Neuronal stem cell (in vitro differentiated cells): ENCODE results near the gene SPPL2B.
"Not testable (repeated sequence)": the region's sequence is repeated elsewhere in the genome, so short reads cannot be mapped to it uniquely, and the experiment has no call there.

ENCODE experiments used
- DNase-seq: peaks from one replicate; pipeline ENCODE4 v3.0.0-alpha.2; 2013; ENCODE audit warnings: low spot score
- H2AFZ ChIP-seq: one replicate; pipeline ENCODE4 v1.6.1; 2013; ENCODE audit warnings: mild to moderate bottlenecking, low read length, inconsistent platforms
- H2AK5ac ChIP-seq: 2 replicates; pipeline ENCODE4 v1.6.1; 2013; ENCODE audit warnings: low read depth, mild to moderate bottlenecking, inconsistent platforms, low read length, moderate library complexity, mixed read lengths
- H2BK120ac ChIP-seq: 2 replicates; pipeline ENCODE4 v1.6.1; 2013; ENCODE audit warnings: low read depth, mild to moderate bottlenecking, inconsistent platforms, low read length, moderate library complexity, mixed read lengths
- H2BK12ac ChIP-seq: one replicate; pipeline ENCODE4 v1.6.1; 2013; ENCODE audit warnings: low read length, inconsistent platforms
- H2BK15ac ChIP-seq: 2 replicates; pipeline ENCODE4 v1.6.1; 2013; ENCODE audit warnings: mild to moderate bottlenecking, low read length, inconsistent platforms, mixed read lengths
- H2BK5ac ChIP-seq: one replicate; pipeline ENCODE4 v1.6.1; 2013; ENCODE audit warnings: inconsistent platforms, mild to moderate bottlenecking, low read length, moderate library complexity
- H3K14ac ChIP-seq: one replicate; pipeline ENCODE4 v1.6.1; 2013; ENCODE audit warnings: low read length, inconsistent platforms
- H3K18ac ChIP-seq: 2 replicates; pipeline ENCODE4 v1.6.1; 2013; ENCODE audit warnings: low read length, inconsistent platforms
- H3K23ac ChIP-seq: 2 replicates; pipeline ENCODE4 v1.6.1; 2013; ENCODE audit warnings: low read depth, mild to moderate bottlenecking, mixed read lengths, low read length, inconsistent platforms; ENCODE audit not compliant: poor library complexity
- H3K27ac ChIP-seq: replicated peaks from 3 replicates; pipeline ENCODE4 v1.5.1; 2013; ENCODE audit warnings: low read length, inconsistent platforms
- H3K27me3 ChIP-seq, 3 experiments: 2 replicates each; pipeline ENCODE4 v1.6.1; 2013; ENCODE audit warnings: low read length in 3 of 3, mild to moderate bottlenecking in 2 of 3, inconsistent platforms in 1 of 3, low read depth in 1 of 3, mixed read lengths in 1 of 3, moderate library complexity in 1 of 3; ENCODE audit not compliant: control insufficient read depth in 3 of 3, insufficient read depth in 3 of 3
- H3K36me3 ChIP-seq, 2 donors: replicated peaks in 1 of 2; 2 replicates each; pipeline ENCODE4 v1.6.1; 2013; ENCODE audit warnings: low read length in 2 of 2; ENCODE audit not compliant: control insufficient read depth in 2 of 2, insufficient read depth in 2 of 2
- H3K4ac ChIP-seq: 2 replicates; pipeline ENCODE4 v1.6.1; 2013; ENCODE audit warnings: inconsistent platforms, mild to moderate bottlenecking, low read length, moderate library complexity
- H3K4me1 ChIP-seq, 2 donors: 1 replicate in 1 of 2; 2 replicates in 1 of 2; pipeline ENCODE4 v1.6.1; 2013; ENCODE audit warnings: low read length in 2 of 2, low read depth in 1 of 2; ENCODE audit not compliant: control insufficient read depth in 2 of 2, insufficient read depth in 1 of 2
- H3K4me2 ChIP-seq: one replicate; pipeline ENCODE4 v1.6.1; 2013; ENCODE audit warnings: mild to moderate bottlenecking, low read length, inconsistent platforms; ENCODE audit not compliant: insufficient read depth, poor library complexity, severe bottlenecking
- H3K4me3 ChIP-seq, 2 donors: 2 replicates each; pipeline ENCODE4 v1.5.1; 2013; ENCODE audit warnings: low read length in 2 of 2, mild to moderate bottlenecking in 2 of 2, inconsistent platforms in 1 of 2, moderate library complexity in 1 of 2
- H3K79me1 ChIP-seq: one replicate; pipeline ENCODE4 v1.6.1; 2013; ENCODE audit warnings: low read depth, mild to moderate bottlenecking, inconsistent platforms, low read length, moderate library complexity
- H3K9ac ChIP-seq: one replicate; pipeline ENCODE4 v1.6.1; 2013; ENCODE audit warnings: mild to moderate bottlenecking, low read depth, low read length, inconsistent platforms; ENCODE audit not compliant: poor library complexity
- H3K9me3 ChIP-seq, 2 donors: replicated peaks in 1 of 2; 2 replicates each; pipeline versions ENCODE3 to v1.6.1; 2013; ENCODE audit warnings: low read length in 2 of 2, mild to moderate bottlenecking in 2 of 2, inconsistent platforms in 1 of 2, low read depth in 1 of 2, mixed read lengths in 1 of 2, moderate library complexity in 1 of 2; ENCODE audit not compliant: control insufficient read depth in 2 of 2, insufficient read depth in 1 of 2
- H4K8ac ChIP-seq: one replicate; pipeline ENCODE4 v1.6.1; 2013; ENCODE audit warnings: low read depth, mild to moderate bottlenecking, inconsistent platforms, low read length, moderate library complexity
- H4K91ac ChIP-seq: one replicate; pipeline ENCODE4 v1.6.1; 2013; ENCODE audit warnings: low read length, low read depth, mild to moderate bottlenecking, inconsistent platforms; ENCODE audit not compliant: poor library complexity
- WGBS, 2 donors: extraction: QIAGEN DNeasy Blood & Tissue Kit; methylation state at CpG; one replicate each; pipeline ENCODE4 v1.1.7; 2013; ENCODE audit warnings: missing lambda C conversion rate in 2 of 2, mixed read lengths in 1 of 2; ENCODE audit not compliant: insufficient read length in 2 of 2, insufficient replicate concordance in 1 of 2; ENCODE audit errors: extremely low coverage in 2 of 2; 5-methylcytosine and 5-hydroxymethylcytosine counted together

SPPL2B gene

GRCh38 chr19:2397173-2397572, 68.7 kb downstream of the SPPL2B start:
- H2BK120ac ChIP-seq, H3K14ac ChIP-seq, H3K4me1 ChIP-seq, H3K9me3 ChIP-seq, H2BK12ac ChIP-seq, H2BK5ac ChIP-seq, H3K4me2 ChIP-seq, H3K79me1 ChIP-seq, H3K36me3 ChIP-seq, H3K9ac ChIP-seq, H2AK5ac ChIP-seq, H3K4ac ChIP-seq, H2AFZ ChIP-seq, H3K27ac ChIP-seq, H3K4me3 ChIP-seq, H3K23ac ChIP-seq, H4K8ac ChIP-seq, H3K27me3 ChIP-seq, H4K91ac ChIP-seq, DNase-seq, H2BK15ac ChIP-seq, H3K18ac ChIP-seq: not testable (repeated sequence)
- WGBS, 2 donors: no CpG with 5 or more reads among the region's 7 CpGs

- DNase-seq: no peak
- Histone ChIP-seq H2BK5ac (no peak overlapping the region), H3K9me3 (no peaks in the 10 kb centered on the region), H3K23ac (no peak overlapping the region), H2AK5ac (no peak overlapping the region), H3K14ac (no peak overlapping the region), H3K27me3 (no peaks in the 10 kb centered on the region), H3K36me3 (no peaks in the 10 kb centered on the region), H3K9ac (no peak overlapping the region), H2AFZ (no peak overlapping the region), H2BK15ac (no peak overlapping the region), H2BK120ac (no peak overlapping the region), H3K18ac (peak overlapping the region; percentile 64), H2BK12ac (no peak overlapping the region), H4K8ac (no peak overlapping the region), H3K27ac (no peak overlapping the region), H3K4me3 (no peak overlapping the region), H3K4me2 (no peak overlapping the region), H3K4ac (no peak overlapping the region), H4K91ac (no peak overlapping the region), H3K4me1 (peaks cover 0 to 2% of the 10 kb centered on the region in 2 donors), H3K79me1 (no peaks in the 10 kb centered on the region)
- WGBS, 2 donors: no CpG with 5 or more reads among the region's 14 CpGs
Measured at GRCh38 chr19:2398735-2399305, 70.3 kb downstream of the SPPL2B start.

GRCh38 chr19:2399582-2399981, 71.1 kb downstream of the SPPL2B start:
- no peak overlapping the region for H3K9ac ChIP-seq
- H3K79me1 ChIP-seq: no peaks in the 10 kb centered on the region
- no peak overlapping the region for H2BK120ac ChIP-seq
- H3K4ac ChIP-seq: no peak overlapping the region
- no peak overlapping the region for H3K27ac ChIP-seq
- H3K27me3 ChIP-seq: no peaks in the 10 kb centered on the region
- H3K23ac ChIP-seq: no peak overlapping the region
- H2BK12ac ChIP-seq: no peak overlapping the region
- H4K8ac ChIP-seq: no peak overlapping the region
- no peak overlapping the region for H2BK5ac ChIP-seq
- H3K18ac ChIP-seq: no peak overlapping the region
- H3K4me3 ChIP-seq: no peak overlapping the region
- H3K14ac ChIP-seq: no peak overlapping the region
- no peaks in the 10 kb centered on the region for H3K36me3 ChIP-seq
- no CpG with 5 or more reads among the region's 4 CpGs for WGBS, 2 donors
- H2AFZ ChIP-seq: no peak overlapping the region
- no peak for DNase-seq
- H2BK15ac ChIP-seq: no peak overlapping the region
- no peak overlapping the region for H4K91ac ChIP-seq
- H3K4me1 ChIP-seq: peaks cover 0 to 2% of the 10 kb centered on the region in 2 donors
- H3K4me2 ChIP-seq: no peak overlapping the region
- H2AK5ac ChIP-seq: no peak overlapping the region
- H3K9me3 ChIP-seq: no peaks in the 10 kb centered on the region
